Glomerular endothelial cell (primary cell): ENCODE measurements around the gene ZNF182. TPM values are rescaled to one million over a fixed set of nuclear protein-coding genes. Genes with fewer than 3 reads are reported as not detected.

Experiments used
- total RNA-seq: library from RNA; depleted of rRNA; stranded (reverse); fragments of >200 nt; gene quantifications from 2 replicates; pipeline ENCODE4 v1.2.3, GENCODE V29; 2015

ZNF182 gene
- total RNA-seq, 1 donor from 2014 or later, result 3.4 TPM

Other genes starting within 250 kb of the ZNF182 start
- gene ZNF81, start 167.1 kb downstream of the ZNF182 start, total RNA-seq, result 3.3 and 4.4 TPM in 2 replicates
- gene SPACA5, start 3.0 kb upstream of the ZNF182 start, total RNA-seq, result not detected in 2 replicates
- gene ZNF630, start 67.7 kb upstream of the ZNF182 start, total RNA-seq, result 2.0 TPM in 2 replicates
- not detected in 2 replicates for gene SPACA5B, start 126.6 kb upstream of the ZNF182 start, total RNA-seq
- gene SSX5, start 192.8 kb upstream of the ZNF182 start, total RNA-seq, result not detected in 2 replicates